ENCODE data around the gene GLYATL1B.
"Not testable (repeated sequence)": the region's sequence is repeated elsewhere in the genome, so short reads cannot be mapped to it uniquely, and the experiment has no call there.

Gene GLYATL1B

GRCh38 chr11:59069087-59069486, 17.0 kb upstream of the GLYATL1B start:
- no peaks in the 10 kb centered on the region for H3K9me3 ChIP-seq (ENCODE audit: control insufficient read depth, low read depth, low read length)
- H3K36me3 ChIP-seq (ENCODE audit: control insufficient read depth, low read depth, low read length) = no peaks in the 10 kb centered on the region
- H3K4me1 ChIP-seq (ENCODE audit: control insufficient read depth, low read depth, low read length) = no peaks in the 10 kb centered on the region
- H3K9ac ChIP-seq (ENCODE audit: low read length) = no peak overlapping the region
- H3K27ac ChIP-seq (ENCODE audit: low read length) = no peak overlapping the region
- H3K27me3 ChIP-seq (ENCODE audit: control insufficient read depth, insufficient read depth, low read length) = no peaks in the 10 kb centered on the region
- no peak overlapping the region for H3K4me3 ChIP-seq (ENCODE audit: low read length)

GRCh38 chr11:59076876-59077571, 9.1 kb upstream of the GLYATL1B start:
- no peak overlapping the region for H3K4me3 ChIP-seq (ENCODE audit: low read length)
- no peaks in the 10 kb centered on the region for H3K9me3 ChIP-seq (ENCODE audit: control insufficient read depth, low read depth, low read length)
- H3K9ac ChIP-seq (ENCODE audit: low read length) = no peak overlapping the region
- no peak overlapping the region for H3K27ac ChIP-seq (ENCODE audit: low read length)
- no peaks in the 10 kb centered on the region for H3K4me1 ChIP-seq (ENCODE audit: control insufficient read depth, low read depth, low read length)
- H3K36me3 ChIP-seq (ENCODE audit: control insufficient read depth, low read depth, low read length) = no peaks in the 10 kb centered on the region
- H3K27me3 ChIP-seq (ENCODE audit: control insufficient read depth, insufficient read depth, low read length) = no peaks in the 10 kb centered on the region

DNA sequence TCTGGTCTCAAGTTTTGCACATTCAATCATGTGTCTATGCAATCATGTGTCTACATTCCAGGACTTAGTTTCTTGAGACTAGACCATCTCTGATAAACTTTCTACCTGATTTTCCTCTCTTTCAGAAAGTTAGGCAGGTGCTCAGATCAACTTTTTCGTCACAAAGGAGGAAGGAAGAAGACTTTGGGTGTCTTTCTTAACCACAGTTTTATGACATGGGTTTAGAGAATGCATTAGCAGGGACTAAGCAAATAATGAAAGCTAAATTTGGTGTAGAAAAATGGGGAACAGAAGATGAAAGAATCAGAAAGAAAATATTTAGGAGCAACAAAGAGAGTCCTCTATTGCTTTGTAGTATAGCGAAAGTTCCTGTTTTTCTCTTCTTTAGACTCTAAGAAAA, 7.7 kb upstream of the GLYATL1B start:
- H3K27me3 ChIP-seq (ENCODE audit: control insufficient read depth, insufficient read depth, low read length) = no peaks in the 10 kb centered on the region

DNA sequence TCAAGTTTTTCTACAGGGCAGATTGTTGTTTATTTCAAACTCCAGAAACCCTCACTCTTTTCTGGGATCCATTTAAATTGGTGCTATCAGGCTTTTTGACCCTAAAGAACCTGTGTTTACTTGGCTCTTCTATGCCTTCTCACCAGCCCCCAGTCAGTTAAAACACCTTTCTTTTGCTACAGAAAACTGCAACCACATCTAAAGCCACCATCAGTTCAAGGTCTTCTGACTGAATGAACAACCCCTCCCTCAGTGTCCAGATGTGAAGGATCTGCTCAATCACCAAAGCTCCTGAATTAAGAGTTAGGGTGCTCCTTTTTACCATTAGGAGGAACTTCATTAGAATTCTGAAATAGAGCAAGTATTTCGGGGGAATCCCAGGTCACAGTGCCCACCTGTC, 7.0 kb upstream of the GLYATL1B start:
- H3K4me1 ChIP-seq (ENCODE audit: control insufficient read depth, low read depth, low read length) = no peaks in the 10 kb centered on the region
- H3K9me3 ChIP-seq (ENCODE audit: control insufficient read depth, low read depth, low read length) = no peaks in the 10 kb centered on the region
- no peaks in the 10 kb centered on the region for H3K36me3 ChIP-seq (ENCODE audit: control insufficient read depth, low read depth, low read length)
- H3K9ac ChIP-seq (ENCODE audit: low read length) = no peak overlapping the region
- no peak overlapping the region for H3K4me3 ChIP-seq (ENCODE audit: low read length)
- no peak overlapping the region for H3K27ac ChIP-seq (ENCODE audit: low read length)
- H3K27me3 ChIP-seq (ENCODE audit: control insufficient read depth, insufficient read depth, low read length) = no peaks in the 10 kb centered on the region

More for the DNA sequence above, 7.7 kb upstream of the GLYATL1B start:
- no peaks in the 10 kb centered on the region for H3K4me1 ChIP-seq (ENCODE audit: control insufficient read depth, low read depth, low read length)
- H3K27ac ChIP-seq (ENCODE audit: low read length) = no peak overlapping the region
- H3K36me3 ChIP-seq (ENCODE audit: control insufficient read depth, low read depth, low read length) = no peaks in the 10 kb centered on the region
- H3K9me3 ChIP-seq (ENCODE audit: control insufficient read depth, low read depth, low read length) = no peaks in the 10 kb centered on the region
- no peak overlapping the region for H3K4me3 ChIP-seq (ENCODE audit: low read length)
- no peak overlapping the region for H3K9ac ChIP-seq (ENCODE audit: low read length)

- H3K4me1 ChIP-seq (ENCODE audit: control insufficient read depth, low read depth, low read length); H3K9me3 ChIP-seq (ENCODE audit: control insufficient read depth, low read depth, low read length); H3K27me3 ChIP-seq (ENCODE audit: control insufficient read depth, insufficient read depth, low read length); H3K9ac ChIP-seq (ENCODE audit: low read length); H3K36me3 ChIP-seq (ENCODE audit: control insufficient read depth, low read depth, low read length); H3K4me3 ChIP-seq (ENCODE audit: low read length); H3K27ac ChIP-seq (ENCODE audit: low read length): not testable (repeated sequence)
Observed at GRCh38 chr11:59080421-59080820, 5.7 kb upstream of the GLYATL1B start.

- H3K4me3 ChIP-seq (ENCODE audit: low read length); H3K9me3 ChIP-seq (ENCODE audit: control insufficient read depth, low read depth, low read length); H3K27ac ChIP-seq (ENCODE audit: low read length); H3K36me3 ChIP-seq (ENCODE audit: control insufficient read depth, low read depth, low read length); H3K27me3 ChIP-seq (ENCODE audit: control insufficient read depth, insufficient read depth, low read length); H3K4me1 ChIP-seq (ENCODE audit: control insufficient read depth, low read depth, low read length); H3K9ac ChIP-seq (ENCODE audit: low read length): not testable (repeated sequence)
Observed at GRCh38 chr11:59081430-59082020, 4.6 kb upstream of the GLYATL1B start.

DNA sequence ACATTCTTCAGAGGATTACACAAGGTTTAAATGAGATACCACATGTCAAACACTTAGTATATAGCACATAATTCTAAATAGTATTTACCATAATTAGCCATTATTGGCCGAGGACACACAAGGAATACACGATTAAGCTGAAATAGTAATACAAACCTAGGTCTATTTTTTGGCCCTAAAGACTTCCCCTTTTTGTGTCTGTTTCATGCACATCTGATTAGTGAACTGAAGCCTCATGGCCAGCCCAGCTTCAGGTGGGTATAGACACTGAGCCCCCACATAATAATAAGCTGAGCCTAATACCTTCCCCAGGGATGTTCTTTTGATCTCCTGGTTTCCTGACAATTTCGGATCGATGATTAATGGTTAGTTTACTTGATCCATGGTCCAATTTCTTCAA, 2.1 kb downstream of the GLYATL1B start:
- H3K9me3 ChIP-seq (ENCODE audit: control insufficient read depth, low read depth, low read length) = no peaks in the 10 kb centered on the region
- H3K27me3 ChIP-seq (ENCODE audit: control insufficient read depth, insufficient read depth, low read length) = no peaks in the 10 kb centered on the region
- no peaks in the 10 kb centered on the region for H3K36me3 ChIP-seq (ENCODE audit: control insufficient read depth, low read depth, low read length)
- H3K4me1 ChIP-seq (ENCODE audit: control insufficient read depth, low read depth, low read length) = peaks cover 9% of the 10 kb centered on the region
- H3K27ac ChIP-seq (ENCODE audit: low read length) = no peak overlapping the region
- H3K9ac ChIP-seq (ENCODE audit: low read length) = no peak overlapping the region
- H3K4me3 ChIP-seq (ENCODE audit: low read length) = no peak overlapping the region

GRCh38 chr11:59093576-59093975, 7.5 kb downstream of the GLYATL1B start:
- peak overlapping the region; percentile 21 for H3K4me3 ChIP-seq (ENCODE audit: low read length)
- peaks cover 45% of the 10 kb centered on the region for H3K4me1 ChIP-seq (ENCODE audit: control insufficient read depth, low read depth, low read length)
- not testable (repeated sequence) for H3K36me3 ChIP-seq (ENCODE audit: control insufficient read depth, low read depth, low read length); H3K27ac ChIP-seq (ENCODE audit: low read length); H3K9me3 ChIP-seq (ENCODE audit: control insufficient read depth, low read depth, low read length); H3K9ac ChIP-seq (ENCODE audit: low read length); H3K27me3 ChIP-seq (ENCODE audit: control insufficient read depth, insufficient read depth, low read length)

- Histone ChIP-seq H3K9ac (ENCODE audit: low read length) (peak overlapping the region; percentile 39), H3K4me3 (ENCODE audit: low read length) (peak overlapping the region; percentile 37), H3K4me1 (ENCODE audit: control insufficient read depth, low read depth, low read length) (peaks cover 46% of the 10 kb centered on the region)
- H3K27ac ChIP-seq (ENCODE audit: low read length); H3K36me3 ChIP-seq (ENCODE audit: control insufficient read depth, low read depth, low read length); H3K27me3 ChIP-seq (ENCODE audit: control insufficient read depth, insufficient read depth, low read length); H3K9me3 ChIP-seq (ENCODE audit: control insufficient read depth, low read depth, low read length): not testable (repeated sequence)
Observed at GRCh38 chr11:59095225-59095624, 9.1 kb downstream of the GLYATL1B start.

DNA sequence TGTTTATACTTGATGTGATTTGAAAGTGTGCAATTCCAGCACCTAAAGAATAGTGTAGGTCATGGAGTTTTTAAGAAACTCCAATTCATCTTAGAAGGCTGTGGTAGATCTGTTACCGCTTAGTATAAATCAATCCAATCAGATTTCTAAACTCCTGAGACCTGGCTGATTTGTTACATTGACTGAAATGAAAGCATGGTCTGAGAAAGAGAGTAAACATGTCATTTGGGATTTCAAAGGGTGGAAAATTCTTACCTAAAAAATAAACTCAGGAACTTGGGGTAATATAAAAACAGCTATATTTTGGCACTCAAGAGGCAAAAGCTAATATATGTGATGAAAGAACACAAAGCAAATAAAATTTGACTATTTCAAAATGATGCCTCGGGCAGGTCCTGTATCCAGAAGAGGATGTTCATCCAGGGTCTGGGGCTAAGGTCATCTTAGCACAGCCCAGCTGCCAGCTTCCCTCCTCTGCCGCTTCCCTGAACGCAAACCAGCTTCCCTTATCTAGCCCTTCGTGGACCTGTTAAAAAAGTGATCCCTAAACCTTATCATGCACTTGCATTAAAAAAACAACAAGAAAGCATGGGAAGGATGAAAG, 10.0 kb downstream of the GLYATL1B start:
- not testable (repeated sequence) for H3K9ac ChIP-seq (ENCODE audit: low read length); H3K27me3 ChIP-seq (ENCODE audit: control insufficient read depth, insufficient read depth, low read length); H3K36me3 ChIP-seq (ENCODE audit: control insufficient read depth, low read depth, low read length); H3K4me3 ChIP-seq (ENCODE audit: low read length); H3K27ac ChIP-seq (ENCODE audit: low read length); H3K9me3 ChIP-seq (ENCODE audit: control insufficient read depth, low read depth, low read length)
- peaks cover 46% of the 10 kb centered on the region for H3K4me1 ChIP-seq (ENCODE audit: control insufficient read depth, low read depth, low read length)

DNA sequence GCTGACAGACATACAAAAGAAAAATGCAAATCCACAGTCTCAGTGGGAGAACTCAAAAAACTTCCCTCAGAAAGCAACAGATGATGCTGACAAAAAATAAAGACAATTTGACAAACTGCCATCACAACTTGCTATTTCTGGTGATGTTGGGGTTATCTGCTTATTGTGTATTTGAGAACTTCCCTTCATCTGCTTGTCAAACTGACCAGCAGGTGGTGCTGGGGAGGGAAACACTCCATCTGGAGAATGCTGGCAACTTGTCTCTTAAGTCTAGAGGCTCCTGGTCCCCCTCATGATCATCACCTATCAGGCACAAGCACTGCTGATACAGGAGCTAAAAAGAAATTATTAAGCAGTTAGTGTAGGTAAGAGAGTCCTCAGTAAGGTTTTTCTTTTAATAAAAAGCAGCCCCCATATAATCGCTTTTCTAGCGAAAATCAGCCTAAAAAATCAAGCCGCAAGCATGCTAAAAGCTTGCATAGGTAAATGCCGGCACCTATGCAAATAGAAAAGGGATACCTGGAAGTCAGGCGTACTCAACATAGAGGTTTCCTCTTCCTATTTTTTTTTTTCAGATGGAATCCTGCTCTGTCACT, 11.1 kb downstream of the GLYATL1B start:
- no peaks in the 10 kb centered on the region for H3K27me3 ChIP-seq (ENCODE audit: control insufficient read depth, insufficient read depth, low read length)
- H3K9me3 ChIP-seq (ENCODE audit: control insufficient read depth, low read depth, low read length) = no peaks in the 10 kb centered on the region
- H3K36me3 ChIP-seq (ENCODE audit: control insufficient read depth, low read depth, low read length) = no peaks in the 10 kb centered on the region
- no peak overlapping the region for H3K27ac ChIP-seq (ENCODE audit: low read length)
- peaks cover 46% of the 10 kb centered on the region for H3K4me1 ChIP-seq (ENCODE audit: control insufficient read depth, low read depth, low read length)
- H3K9ac ChIP-seq (ENCODE audit: low read length) = no peak overlapping the region
- no peak overlapping the region for H3K4me3 ChIP-seq (ENCODE audit: low read length)

- not testable (repeated sequence) for H3K36me3 ChIP-seq (ENCODE audit: control insufficient read depth, low read depth, low read length); H3K9me3 ChIP-seq (ENCODE audit: control insufficient read depth, low read depth, low read length); H3K4me3 ChIP-seq (ENCODE audit: low read length); H3K27ac ChIP-seq (ENCODE audit: low read length); H3K27me3 ChIP-seq (ENCODE audit: control insufficient read depth, insufficient read depth, low read length); H3K9ac ChIP-seq (ENCODE audit: low read length)
- H3K4me1 ChIP-seq (ENCODE audit: control insufficient read depth, low read depth, low read length) = peaks cover 39% of the 10 kb centered on the region
Observed at GRCh38 chr11:59097938-59098337, 11.8 kb downstream of the GLYATL1B start.
